Measurements from ENCODE around the gene FNDC3B.
A peak's percentile ranks its signal among the peaks of the same experiment; 100 is the strongest.
"Not testable (repeated sequence)": the region's sequence is repeated elsewhere in the genome, so short reads cannot be mapped to it uniquely, and the experiment has no call there.

FNDC3B gene

DNA sequence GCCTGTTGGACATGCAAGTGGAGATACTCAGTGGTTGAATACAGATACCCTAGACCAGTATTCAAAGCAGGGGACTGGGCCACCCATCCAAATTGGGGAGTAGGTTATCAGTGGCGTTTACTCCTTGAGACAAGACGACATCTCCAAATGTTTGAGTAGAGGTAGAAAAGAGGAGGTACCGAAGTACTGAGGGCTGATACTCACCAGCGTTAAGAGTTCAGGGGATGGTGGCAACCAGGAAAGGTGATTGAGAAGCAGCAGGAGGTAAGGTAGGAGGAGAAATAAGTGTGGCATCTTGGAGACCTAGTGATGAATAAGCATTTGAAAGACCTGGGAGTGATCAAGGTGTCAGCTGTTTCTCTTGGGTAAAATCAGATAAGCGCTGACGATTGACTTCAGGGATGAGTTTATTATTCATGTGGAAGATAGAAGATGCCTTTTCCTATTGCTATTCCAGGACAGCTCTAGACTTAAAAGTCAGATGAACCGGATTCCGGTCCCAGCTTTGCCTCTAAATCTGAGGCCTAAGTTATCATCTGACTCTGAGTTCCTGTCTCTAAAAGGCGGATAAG lies 312.6 kb downstream of the FNDC3B start:
- H3K27ac Mint-ChIP-seq = no peak overlapping the region

DNA sequence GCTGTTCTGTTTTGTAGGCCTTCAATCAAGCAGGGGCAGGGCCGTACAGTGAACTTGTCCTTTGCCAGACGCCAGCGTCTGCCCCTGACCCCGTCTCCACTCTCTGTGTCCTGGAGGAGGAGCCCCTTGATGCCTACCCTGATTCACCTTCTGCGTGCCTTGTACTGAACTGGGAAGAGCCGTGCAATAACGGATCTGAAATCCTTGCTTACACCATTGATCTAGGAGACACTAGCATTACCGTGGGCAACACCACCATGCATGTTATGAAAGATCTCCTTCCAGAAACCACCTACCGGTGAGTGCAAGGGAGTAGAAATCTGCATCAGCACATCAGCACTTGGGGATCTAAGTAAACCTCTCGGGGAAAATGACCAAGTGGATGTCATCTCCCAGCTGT lies 313.4 kb downstream of the FNDC3B start:
- Mint-ChIP-seq H3K27ac (no peak overlapping the region), H3K4me1 (no peaks in the 10 kb centered on the region), H3K4me3 (no peak overlapping the region), H3K9me3 (no peaks in the 10 kb centered on the region), H3K27me3 (no peaks in the 10 kb centered on the region)
- ATAC-seq = no peak
- no peak for DNase-seq

More for the DNA sequence above, 312.6 kb downstream of the FNDC3B start:
- Mint-ChIP-seq H3K9me3 (no peaks in the 10 kb centered on the region), H3K4me3 (no peak overlapping the region), H3K4me1 (no peaks in the 10 kb centered on the region), H3K27me3 (no peaks in the 10 kb centered on the region)
- no peak for ATAC-seq
- DNase-seq = no peak

- Mint-ChIP-seq H3K4me3 (no peak overlapping the region), H3K27me3 (no peaks in the 10 kb centered on the region)
These were observed 315.6 kb downstream of the FNDC3B start for GRCh38 chr3:172354931-172355499.

GRCh38 chr3:172355836-172356235 lies 316.5 kb downstream of the FNDC3B start:
- H3K27ac Mint-ChIP-seq = no peak overlapping the region
- H3K27me3 Mint-ChIP-seq = no peaks in the 10 kb centered on the region
- H3K4me1 Mint-ChIP-seq = no peaks in the 10 kb centered on the region
- no peak overlapping the region for H3K4me3 Mint-ChIP-seq
- H3K9me3 Mint-ChIP-seq = no peaks in the 10 kb centered on the region
- ATAC-seq (no peak), DNase-seq (no peak)

More at GRCh38 chr3:172354931-172355499, 315.6 kb downstream of the FNDC3B start:
- ATAC-seq (no peak), DNase-seq (no peak)
- no peaks in the 10 kb centered on the region for H3K9me3 Mint-ChIP-seq
- H3K27ac Mint-ChIP-seq = no peak overlapping the region
- H3K4me1 Mint-ChIP-seq = no peaks in the 10 kb centered on the region

DNA sequence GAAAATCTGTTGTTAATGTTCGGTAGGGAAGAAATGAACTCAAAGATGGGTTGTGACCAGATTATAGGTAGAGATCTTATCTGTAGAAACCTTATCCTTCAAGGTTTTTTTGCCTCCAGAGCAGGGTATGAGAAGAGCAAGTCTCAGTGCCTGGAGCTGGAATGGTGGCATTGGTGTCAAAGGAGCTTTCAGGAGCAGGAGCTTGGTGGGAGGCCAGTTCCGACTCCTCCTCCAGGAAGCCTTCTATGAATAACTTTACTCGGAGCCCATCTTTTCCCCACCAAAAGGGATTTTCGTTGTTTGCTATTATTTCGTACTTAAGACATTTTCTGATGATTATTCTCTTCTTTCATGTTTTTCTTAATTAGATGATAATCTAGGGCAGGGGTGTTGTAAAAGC lies 317.0 kb downstream of the FNDC3B start:
- H3K4me1 Mint-ChIP-seq = no peaks in the 10 kb centered on the region

DNA sequence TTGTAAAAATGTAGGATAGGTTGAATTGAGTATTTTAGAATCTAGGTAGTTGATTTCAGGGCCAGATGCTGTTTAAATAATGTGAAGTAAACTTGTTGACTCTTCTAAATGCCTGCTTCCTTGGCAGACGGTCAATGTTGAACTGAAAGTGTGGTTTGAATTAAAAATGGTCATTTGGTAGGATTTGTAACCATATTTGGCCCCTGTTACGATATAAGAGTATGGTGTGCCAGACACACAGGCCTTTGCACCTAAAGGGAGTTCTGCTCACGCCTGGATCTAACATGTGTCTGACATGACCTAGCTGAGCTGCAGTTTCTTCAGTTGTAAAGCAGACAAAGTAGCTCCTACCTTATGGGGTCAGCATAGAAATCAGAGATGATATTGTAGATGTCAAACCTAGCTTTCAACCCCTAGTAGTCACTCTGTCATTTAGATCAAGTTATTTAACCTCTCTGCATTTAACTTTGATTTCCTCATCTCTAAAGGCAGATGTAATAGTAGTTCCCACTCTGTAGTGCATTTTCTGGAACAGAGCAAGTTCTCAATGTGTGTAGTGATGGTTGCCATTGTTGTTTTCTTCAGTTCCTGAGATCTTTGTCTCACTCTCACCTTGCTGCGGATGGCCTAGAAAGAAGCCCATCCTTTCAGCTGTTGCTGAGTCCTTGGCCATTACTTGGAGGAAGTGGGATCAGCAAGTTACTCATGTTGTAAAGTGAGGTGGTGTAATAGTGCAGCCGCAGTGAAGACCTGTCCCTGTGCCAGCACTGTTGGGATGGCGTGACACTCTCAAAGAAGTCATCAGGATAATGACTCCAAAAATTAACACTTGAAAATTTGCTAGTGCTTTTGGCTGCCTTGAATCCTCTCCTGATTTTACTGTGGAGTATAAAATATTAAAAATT lies 318.7 kb downstream of the FNDC3B start:
- no peaks in the 10 kb centered on the region for H3K4me1 Mint-ChIP-seq
- H3K4me3 Mint-ChIP-seq = no peak overlapping the region
- ATAC-seq (no peak), DNase-seq (no peak)
- no peaks in the 10 kb centered on the region for H3K9me3 Mint-ChIP-seq
- no peaks in the 10 kb centered on the region for H3K27me3 Mint-ChIP-seq
- no peak overlapping the region for H3K27ac Mint-ChIP-seq

More for the DNA sequence above, 317.0 kb downstream of the FNDC3B start:
- Mint-ChIP-seq H3K9me3 (no peaks in the 10 kb centered on the region), H3K27ac (peak overlapping the region in 1 of 2 donors; percentile 37), H3K4me3 (no peak overlapping the region), H3K27me3 (no peaks in the 10 kb centered on the region)
- ATAC-seq (no peak), DNase-seq (no peak)

GRCh38 chr3:172359231-172359630 lies 319.9 kb downstream of the FNDC3B start:
- Mint-ChIP-seq H3K4me1 (no peaks in the 10 kb centered on the region), H3K27ac (no peak overlapping the region), H3K27me3 (no peaks in the 10 kb centered on the region), H3K4me3 (no peak overlapping the region), H3K9me3 (no peaks in the 10 kb centered on the region)
- DNase-seq (no peak), ATAC-seq (no peak)

- H3K27ac Mint-ChIP-seq = no peak overlapping the region
- no peak overlapping the region for H3K4me3 Mint-ChIP-seq
- no peaks in the 10 kb centered on the region for H3K4me1 Mint-ChIP-seq
- H3K9me3 Mint-ChIP-seq = no peaks in the 10 kb centered on the region
- DNase-seq = no peak
- no peaks in the 10 kb centered on the region for H3K27me3 Mint-ChIP-seq
- ATAC-seq = no peak
These were observed 320.6 kb downstream of the FNDC3B start for GRCh38 chr3:172359996-172360395.

DNA sequence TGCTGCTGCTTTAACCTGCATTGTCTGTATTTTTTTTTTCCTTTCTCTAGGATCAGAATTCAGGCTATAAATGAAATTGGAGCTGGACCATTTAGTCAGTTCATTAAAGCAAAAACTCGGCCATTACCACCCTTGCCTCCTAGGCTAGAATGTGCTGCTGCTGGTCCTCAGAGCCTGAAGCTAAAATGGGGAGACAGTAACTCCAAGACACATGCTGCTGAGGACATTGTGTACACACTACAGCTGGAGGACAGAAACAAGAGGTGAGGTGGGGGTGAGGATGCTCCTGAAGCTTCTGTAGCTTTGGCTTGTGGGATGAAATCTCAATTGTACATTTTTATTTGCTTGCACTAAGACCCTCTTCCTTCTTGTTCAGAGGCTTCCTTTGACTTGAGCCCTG lies 323.2 kb downstream of the FNDC3B start:
- no peak overlapping the region for H3K4me3 Mint-ChIP-seq
- ATAC-seq (no peak), DNase-seq (no peak)
- no peak overlapping the region for H3K27ac Mint-ChIP-seq
- H3K9me3 Mint-ChIP-seq = no peaks in the 10 kb centered on the region
- no peaks in the 10 kb centered on the region for H3K4me1 Mint-ChIP-seq
- H3K27me3 Mint-ChIP-seq = no peaks in the 10 kb centered on the region

DNA sequence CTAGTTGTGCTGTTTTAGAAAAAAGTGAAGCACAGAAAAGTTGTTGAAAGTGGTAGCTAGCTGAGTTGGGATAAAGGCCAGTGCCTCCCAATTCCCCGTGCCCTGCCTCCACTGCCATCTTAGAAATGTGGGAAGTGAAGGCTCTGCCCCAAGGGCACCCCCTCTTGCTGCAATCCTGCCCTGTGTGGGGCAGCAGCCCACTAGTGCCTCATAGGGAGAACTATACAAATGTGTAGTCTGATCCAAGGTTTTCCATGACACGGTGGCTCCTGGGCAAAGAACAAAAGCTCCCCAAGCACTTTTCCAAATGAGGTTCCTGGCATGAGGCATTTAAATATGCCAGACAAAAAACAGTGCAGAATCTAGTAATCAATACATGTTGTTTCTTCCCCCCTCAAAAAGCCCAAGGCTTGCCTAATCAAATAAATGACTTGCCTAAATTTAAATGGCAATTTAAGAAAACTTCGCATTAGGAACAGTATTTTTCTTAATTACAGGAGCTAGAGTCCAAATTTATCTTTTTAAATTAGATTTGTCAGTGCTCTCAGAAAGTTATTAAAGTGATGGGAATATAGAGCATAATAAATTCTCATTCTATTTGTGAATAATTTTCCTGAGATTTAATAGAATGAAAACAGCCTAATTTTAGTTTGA lies 325.1 kb downstream of the FNDC3B start:
- no peaks in the 10 kb centered on the region for H3K4me1 Mint-ChIP-seq
- no peaks in the 10 kb centered on the region for H3K9me3 Mint-ChIP-seq
- no peaks in the 10 kb centered on the region for H3K27me3 Mint-ChIP-seq
- no peak for ATAC-seq
- no peak for DNase-seq
- no peak overlapping the region for H3K4me3 Mint-ChIP-seq
- H3K27ac Mint-ChIP-seq = peak overlapping the region; percentile 74 to 90

DNA sequence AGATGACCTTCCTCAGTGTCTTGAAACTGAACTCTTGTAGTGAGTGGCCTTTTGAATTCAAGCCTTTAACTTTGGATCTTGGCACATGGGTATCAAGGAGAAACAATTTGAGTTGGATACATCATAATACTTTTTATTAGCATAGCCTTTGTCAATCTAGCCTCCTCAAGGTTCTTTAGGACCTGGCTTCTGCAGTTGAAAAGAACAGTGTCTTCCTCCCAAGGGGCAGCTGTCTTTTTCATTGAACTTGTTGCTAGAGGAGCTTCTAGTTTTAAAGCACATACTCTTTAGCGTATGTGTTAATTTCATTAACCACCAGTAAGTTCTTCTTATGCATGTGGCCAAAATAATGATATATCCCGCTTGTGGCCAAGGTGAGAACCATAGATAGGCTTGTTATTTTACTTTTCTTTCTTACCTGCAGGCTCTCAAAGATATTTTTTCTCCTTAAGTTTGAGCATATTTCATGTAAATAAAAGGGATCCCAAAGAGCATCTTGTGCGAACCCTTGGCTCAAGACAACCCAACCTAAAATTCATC lies 325.7 kb downstream of the FNDC3B start:
- DNase-seq = no peak
- Mint-ChIP-seq H3K4me3 (no peak overlapping the region), H3K4me1 (no peaks in the 10 kb centered on the region), H3K9me3 (no peaks in the 10 kb centered on the region), H3K27ac (no peak overlapping the region), H3K27me3 (no peaks in the 10 kb centered on the region)
- no peak for ATAC-seq

GRCh38 chr3:172367205-172368105 lies 328.1 kb downstream of the FNDC3B start:
- no peak for DNase-seq
- no peaks in the 10 kb centered on the region for H3K27me3 Mint-ChIP-seq
- ATAC-seq = no peak
- H3K27ac Mint-ChIP-seq = peak overlapping the region in 1 of 2 donors; percentile 3
- no peak overlapping the region for H3K4me3 Mint-ChIP-seq
- no peaks in the 10 kb centered on the region for H3K4me1 Mint-ChIP-seq
- no peaks in the 10 kb centered on the region for H3K9me3 Mint-ChIP-seq

DNA sequence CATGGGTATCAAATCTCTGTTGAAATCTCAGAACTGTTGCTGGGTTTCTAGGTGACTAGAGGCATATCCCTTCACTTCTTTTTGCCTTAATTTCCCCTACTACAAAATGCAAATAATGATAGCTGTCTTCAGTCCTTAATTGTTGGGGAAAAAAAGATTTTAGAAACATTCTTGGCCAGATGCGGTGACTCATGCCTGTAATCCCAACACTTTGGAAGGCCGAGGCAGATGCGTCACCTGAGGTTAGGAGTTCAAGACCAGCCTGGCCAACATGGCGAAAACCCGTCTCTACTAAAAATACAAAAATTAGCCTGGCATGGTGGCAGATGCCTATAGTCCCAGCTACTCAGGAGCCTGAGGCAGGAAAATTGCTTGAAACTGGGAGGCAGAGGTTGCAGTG lies 329.2 kb downstream of the FNDC3B start:
- H3K9me3 Mint-ChIP-seq, ATAC-seq, H3K4me1 Mint-ChIP-seq, H3K27me3 Mint-ChIP-seq, H3K4me3 Mint-ChIP-seq, DNase-seq, H3K27ac Mint-ChIP-seq: not testable (repeated sequence)

DNA sequence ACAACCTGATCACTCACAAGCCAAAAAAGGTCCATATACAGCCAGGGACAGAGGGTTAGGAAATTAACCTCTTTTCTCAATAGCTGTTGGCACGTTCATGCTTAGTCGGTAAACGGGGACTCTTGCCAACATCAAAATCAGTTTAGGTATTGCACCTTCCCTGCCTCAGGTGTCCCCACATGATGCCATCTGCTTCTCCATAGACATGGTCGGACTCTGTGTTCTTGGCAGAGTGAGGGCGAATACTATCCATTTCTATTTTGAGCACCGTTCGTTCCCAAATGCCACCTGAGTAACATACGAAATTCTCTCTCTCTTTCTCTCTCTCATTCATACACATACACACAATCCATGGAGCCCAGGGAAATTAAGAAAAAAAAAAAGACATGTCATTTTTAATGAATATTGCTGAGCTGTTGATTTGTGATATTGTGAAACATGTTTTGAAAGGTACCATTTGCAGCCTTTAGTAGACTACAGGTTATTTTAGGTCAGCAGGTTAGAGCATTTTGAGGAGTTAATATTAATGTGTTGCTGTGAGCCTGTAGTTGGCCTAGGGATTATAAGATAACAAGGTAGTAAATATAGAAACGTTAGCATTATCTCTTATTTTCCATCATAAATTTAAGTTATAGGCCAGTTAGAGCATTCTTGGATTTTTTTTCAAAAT lies 330.3 kb downstream of the FNDC3B start:
- Mint-ChIP-seq H3K4me1 (no peaks in the 10 kb centered on the region), H3K27ac (no peak overlapping the region), H3K27me3 (no peaks in the 10 kb centered on the region), H3K9me3 (no peaks in the 10 kb centered on the region), H3K4me3 (no peak overlapping the region)
- ATAC-seq = no peak
- no peak for DNase-seq

Measured in stimulated activated naive CD8-positive, alpha-beta T cell treated with anti-CD3 and anti-CD28 coated beads, Interleukin-15, amount 100 ng/mL, for 72 hours (primary cell).